GM23338 (cell line): Measurements from ENCODE around the gene DBNL. TPM values are rescaled to one million over a fixed set of nuclear protein-coding genes. Genes with fewer than 3 reads are reported as not detected.

Experiments used
- ATAC-seq: fragments of 200-7000 bp; cut with Tn5 transposase; 3 replicates; pipeline ENCODE4 v1.9.1; 2020
- DNase-seq: peaks from one replicate; pipeline ENCODE4 v3.0.0-alpha.2; 2015; ENCODE audit warnings: low spot score
- H2AFZ ChIP-seq: fragments of 200-600 bp; sonication (generic); 2 replicates; pipeline ENCODE4 v1.8.0; 2016; ENCODE audit warnings: antibody characterized with exemption, mild to moderate bottlenecking, moderate library complexity
- H3F3A ChIP-seq: fragments of 200-600 bp; sonication (generic); replicated peaks from 2 replicates; pipeline ENCODE4 v1.8.0; 2017; ENCODE audit warnings: antibody characterized with exemption, mixed run types, low read depth
- H3K27ac ChIP-seq: fragments of 200-600 bp; sonication (generic); 2 replicates; pipeline ENCODE4 v1.6.1; 2016; ENCODE audit warnings: low read depth
- H3K27me3 ChIP-seq: fragments of 200-600 bp; sonication (generic); 2 replicates; pipeline ENCODE4 v1.8.0; 2016; ENCODE audit warnings: mild to moderate bottlenecking, mixed run types, moderate library complexity; ENCODE audit not compliant: insufficient read depth
- H3K36me3 ChIP-seq: fragments of 200-600 bp; sonication (generic); 2 replicates; pipeline ENCODE4 v1.8.0; 2016; ENCODE audit warnings: mild to moderate bottlenecking; ENCODE audit not compliant: insufficient read depth
- H3K4me1 ChIP-seq: fragments of 200-600 bp; sonication (generic); 2 replicates; pipeline ENCODE4 v1.8.0; 2016; ENCODE audit warnings: mild to moderate bottlenecking, moderate library complexity; ENCODE audit not compliant: insufficient read depth
- H3K4me2 ChIP-seq: fragments of 200-600 bp; sonication (generic); 2 replicates; pipeline ENCODE4 v1.7.1; 2017; ENCODE audit warnings: mixed run types
- H3K4me3 ChIP-seq: fragments of 200-600 bp; sonication (generic); 2 replicates; pipeline ENCODE4 v1.6.1; 2016; ENCODE audit warnings: mixed run types
- H3K79me2 ChIP-seq: fragments of 200-600 bp; sonication (generic); replicated peaks from 2 replicates; pipeline ENCODE4 v1.8.0; 2017; ENCODE audit warnings: mild to moderate bottlenecking; ENCODE audit not compliant: insufficient read depth
- H3K9me2 ChIP-seq: fragments of 200-600 bp; sonication (generic); 2 replicates; pipeline ENCODE4 v1.8.0; 2017; ENCODE audit not compliant: insufficient read depth
- H4K20me1 ChIP-seq: fragments of 200-600 bp; sonication (generic); replicated peaks from 2 replicates; pipeline ENCODE4 v1.8.0; 2017; ENCODE audit warnings: mild to moderate bottlenecking; ENCODE audit not compliant: insufficient read depth
- H3K27ac Mint-ChIP-seq: 2 replicates; pipeline ENCODE4 v1.8.0; 2020; ENCODE audit warnings: inconsistent platforms, mild to moderate bottlenecking, moderate library complexity, mixed read lengths
- H3K27me3 Mint-ChIP-seq: 3 replicates; pipeline ENCODE4 v1.8.0; 2022; ENCODE audit warnings: low read depth, mild to moderate bottlenecking, moderate library complexity, mixed read lengths, inconsistent platforms; ENCODE audit not compliant: insufficient read depth, poor library complexity
- H3K36me3 Mint-ChIP-seq: 3 replicates; pipeline ENCODE4 v1.8.0; 2021; ENCODE audit warnings: low read depth, mild to moderate bottlenecking, inconsistent platforms, moderate library complexity, mixed read lengths
- H3K4me1 Mint-ChIP-seq: 3 replicates; pipeline ENCODE4 v1.8.0; 2020; ENCODE audit warnings: mild to moderate bottlenecking, inconsistent platforms, mixed read lengths
- H3K4me3 Mint-ChIP-seq: 3 replicates; pipeline ENCODE4 v1.8.0; 2021; ENCODE audit warnings: moderate library complexity, mild to moderate bottlenecking, inconsistent platforms, mixed read lengths
- H3K9me3 Mint-ChIP-seq: 3 replicates; pipeline ENCODE4 v1.8.0; 2020; ENCODE audit warnings: moderate library complexity, mild to moderate bottlenecking, inconsistent platforms, mixed read lengths
- CREB1 ChIP-seq: fragments of 250-450 bp; sonication (Bioruptor Pico); IDR thresholded peaks from 2 replicates; pipeline ENCODE4 v1.5.0; 2020; ENCODE audit warnings: low read depth, mild to moderate bottlenecking, moderate library complexity
- EZH2 ChIP-seq: fragments of 200-600 bp; sonication (generic); IDR thresholded peaks from one replicate; pipeline ENCODE4 v1.8.0; 2017; ENCODE audit warnings: antibody characterized with exemption, mild to moderate bottlenecking, low read depth; ENCODE audit not compliant: unreplicated experiment
- EZH2phosphoT487 ChIP-seq: fragments of 200-600 bp; sonication (generic); IDR thresholded peaks from one replicate; pipeline ENCODE4 v1.8.1; 2018; ENCODE audit warnings: antibody characterized with exemption; ENCODE audit not compliant: unreplicated experiment
- JUNB ChIP-seq: IDR thresholded peaks from one replicate; pipeline ENCODE4 v1.6.1; 2016; ENCODE audit warnings: antibody characterized with exemption; ENCODE audit not compliant: unreplicated experiment
- NANOG ChIP-seq: IDR thresholded peaks from 2 replicates; pipeline ENCODE4 v1.6.1; 2016; ENCODE audit warnings: antibody characterized with exemption, borderline replicate concordance
- polyA plus RNA-seq: library from polyadenylated mRNA; unstranded; fragments of >200 nt; fragmentation: Nextera tagmentation; extraction: Ambion mirVana; gene quantifications from 2 replicates; pipeline ENCODE4 v1.2.1, GENCODE V29; 2016
- total RNA-seq: library from RNA; depleted of rRNA; stranded (reverse); fragments of >200 nt; shearing (Covaris generic); gene quantifications from 2 replicates; pipeline ENCODE4 v1.2.3, GENCODE V29; 2014
- TF ChIP-seq, protein P1 (sequence below): IDR thresholded peaks from one replicate; pipeline ENCODE4 v1.6.1; 2018; ENCODE audit warnings: antibody characterized with exemption; ENCODE audit not compliant: unreplicated experiment

DBNL gene
- total and polyA plus RNA-seq, 2 experiments from 2014 or later: 18.1 to 49.4 TPM

DNA sequence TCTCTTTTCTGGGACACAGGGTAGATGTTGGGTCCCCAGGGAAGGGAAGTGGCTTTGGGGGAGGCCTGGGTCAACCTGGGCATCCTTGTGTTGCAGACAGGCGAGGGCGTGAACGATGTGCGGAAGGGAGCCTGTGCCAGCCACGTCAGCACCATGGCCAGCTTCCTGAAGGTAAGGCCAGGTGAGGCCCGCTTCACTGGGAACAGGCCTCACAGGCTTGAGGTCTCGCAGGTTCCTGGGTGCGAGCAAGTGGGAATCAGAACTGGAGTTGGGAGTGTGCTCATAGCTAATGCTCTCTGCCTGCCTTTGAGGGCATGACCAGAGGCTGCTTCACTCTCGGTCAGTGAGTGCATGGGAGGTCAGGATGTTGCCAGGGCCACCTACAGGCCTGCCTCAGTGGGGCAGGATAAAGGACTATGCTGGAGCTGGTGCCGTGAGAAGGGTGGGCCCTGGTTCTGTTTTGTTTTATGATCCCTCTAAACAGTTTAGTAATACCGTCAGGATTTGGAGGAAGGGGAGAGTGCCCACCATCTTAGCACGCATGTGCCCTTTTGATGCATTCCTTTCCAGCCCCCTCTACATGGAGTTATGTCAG, 8.4 kb downstream of the DBNL start:
- peak; percentile 30 for ATAC-seq
- Histone ChIP-seq H4K20me1 (peaks cover 5% of the 10 kb centered on the region), H3K36me3 (no peaks in the 10 kb centered on the region), H3K27me3 (no peaks in the 10 kb centered on the region), H3K4me2 (no peak overlapping the region), H3K79me2 (peaks cover 8% of the 10 kb centered on the region; the same call in 1 of the 2 replicates), H3F3A (no peaks in the 10 kb centered on the region), H3K4me3 (no peak overlapping the region), H3K9me2 (no peaks in the 10 kb centered on the region), H3K27ac (no peak overlapping the region), H2AFZ (no peak overlapping the region), H3K4me1 (no peaks in the 10 kb centered on the region)
- H3K4me1 Mint-ChIP-seq: no peaks in the 10 kb centered on the region; the same call in 2 of the 3 replicates
- no peak overlapping the region for H3K27ac Mint-ChIP-seq
- no peak overlapping the region for H3K4me3 Mint-ChIP-seq
- TF ChIP-seq, protein P1, sequence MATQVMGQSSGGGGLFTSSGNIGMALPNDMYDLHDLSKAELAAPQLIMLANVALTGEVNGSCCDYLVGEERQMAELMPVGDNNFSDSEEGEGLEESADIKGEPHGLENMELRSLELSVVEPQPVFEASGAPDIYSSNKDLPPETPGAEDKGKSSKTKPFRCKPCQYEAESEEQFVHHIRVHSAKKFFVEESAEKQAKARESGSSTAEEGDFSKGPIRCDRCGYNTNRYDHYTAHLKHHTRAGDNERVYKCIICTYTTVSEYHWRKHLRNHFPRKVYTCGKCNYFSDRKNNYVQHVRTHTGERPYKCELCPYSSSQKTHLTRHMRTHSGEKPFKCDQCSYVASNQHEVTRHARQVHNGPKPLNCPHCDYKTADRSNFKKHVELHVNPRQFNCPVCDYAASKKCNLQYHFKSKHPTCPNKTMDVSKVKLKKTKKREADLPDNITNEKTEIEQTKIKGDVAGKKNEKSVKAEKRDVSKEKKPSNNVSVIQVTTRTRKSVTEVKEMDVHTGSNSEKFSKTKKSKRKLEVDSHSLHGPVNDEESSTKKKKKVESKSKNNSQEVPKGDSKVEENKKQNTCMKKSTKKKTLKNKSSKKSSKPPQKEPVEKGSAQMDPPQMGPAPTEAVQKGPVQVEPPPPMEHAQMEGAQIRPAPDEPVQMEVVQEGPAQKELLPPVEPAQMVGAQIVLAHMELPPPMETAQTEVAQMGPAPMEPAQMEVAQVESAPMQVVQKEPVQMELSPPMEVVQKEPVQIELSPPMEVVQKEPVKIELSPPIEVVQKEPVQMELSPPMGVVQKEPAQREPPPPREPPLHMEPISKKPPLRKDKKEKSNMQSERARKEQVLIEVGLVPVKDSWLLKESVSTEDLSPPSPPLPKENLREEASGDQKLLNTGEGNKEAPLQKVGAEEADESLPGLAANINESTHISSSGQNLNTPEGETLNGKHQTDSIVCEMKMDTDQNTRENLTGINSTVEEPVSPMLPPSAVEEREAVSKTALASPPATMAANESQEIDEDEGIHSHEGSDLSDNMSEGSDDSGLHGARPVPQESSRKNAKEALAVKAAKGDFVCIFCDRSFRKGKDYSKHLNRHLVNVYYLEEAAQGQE: peak; percentile 55
- no peak for TF ChIP-seq EZH2phosphoT487
- H3K36me3 Mint-ChIP-seq: peaks cover 42% of the 10 kb centered on the region
- no peaks in the 10 kb centered on the region for H3K27me3 Mint-ChIP-seq
- no peak for DNase-seq
- no peaks in the 10 kb centered on the region for H3K9me3 Mint-ChIP-seq

DNA sequence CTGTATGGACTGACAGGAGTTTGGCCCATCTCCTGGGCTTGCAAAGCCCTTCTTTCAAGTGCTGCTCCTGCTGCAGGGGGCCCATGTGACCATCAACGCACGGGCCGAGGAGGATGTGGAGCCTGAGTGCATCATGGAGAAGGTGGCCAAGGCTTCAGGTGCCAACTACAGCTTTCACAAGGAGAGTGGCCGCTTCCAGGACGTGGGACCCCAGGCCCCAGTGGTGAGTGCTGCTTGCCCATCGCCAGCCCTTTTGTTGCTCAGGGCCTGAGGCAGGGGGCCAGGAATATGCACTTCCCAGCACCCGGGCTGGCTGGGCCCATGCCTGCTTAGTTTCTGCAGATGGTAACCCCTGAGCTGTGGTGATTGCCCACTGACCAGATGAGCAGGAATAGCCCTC, 12.2 kb downstream of the DBNL start:
- no peak for DNase-seq
- H2AFZ ChIP-seq: no peak overlapping the region
- Mint-ChIP-seq H3K4me1 (no peaks in the 10 kb centered on the region), H3K4me3 (no peak overlapping the region), H3K9me3 (no peaks in the 10 kb centered on the region), H3K36me3 (peaks cover 61% of the 10 kb centered on the region), H3K27me3 (no peaks in the 10 kb centered on the region), H3K27ac (no peak overlapping the region)
- ATAC-seq: no peak
- H3K36me3 ChIP-seq: no peaks in the 10 kb centered on the region; the same call in 1 of the 2 replicates
- H3K27ac ChIP-seq: no peak overlapping the region
- H3K27me3 ChIP-seq: no peaks in the 10 kb centered on the region
- no peaks in the 10 kb centered on the region for H3K79me2 ChIP-seq
- H3F3A ChIP-seq: no peaks in the 10 kb centered on the region
- TF ChIP-seq EZH2phosphoT487: no peak
- TF ChIP-seq JUNB: no peak
- no peak for TF ChIP-seq NANOG
- no peak for TF ChIP-seq CREB1 (CRISPR knock-in tag)
- no peaks in the 10 kb centered on the region for H3K9me2 ChIP-seq
- peaks cover 5% of the 10 kb centered on the region for H4K20me1 ChIP-seq
- H3K4me3 ChIP-seq: no peak overlapping the region
- H3K4me1 ChIP-seq: no peaks in the 10 kb centered on the region
- H3K4me2 ChIP-seq: no peak overlapping the region

DNA sequence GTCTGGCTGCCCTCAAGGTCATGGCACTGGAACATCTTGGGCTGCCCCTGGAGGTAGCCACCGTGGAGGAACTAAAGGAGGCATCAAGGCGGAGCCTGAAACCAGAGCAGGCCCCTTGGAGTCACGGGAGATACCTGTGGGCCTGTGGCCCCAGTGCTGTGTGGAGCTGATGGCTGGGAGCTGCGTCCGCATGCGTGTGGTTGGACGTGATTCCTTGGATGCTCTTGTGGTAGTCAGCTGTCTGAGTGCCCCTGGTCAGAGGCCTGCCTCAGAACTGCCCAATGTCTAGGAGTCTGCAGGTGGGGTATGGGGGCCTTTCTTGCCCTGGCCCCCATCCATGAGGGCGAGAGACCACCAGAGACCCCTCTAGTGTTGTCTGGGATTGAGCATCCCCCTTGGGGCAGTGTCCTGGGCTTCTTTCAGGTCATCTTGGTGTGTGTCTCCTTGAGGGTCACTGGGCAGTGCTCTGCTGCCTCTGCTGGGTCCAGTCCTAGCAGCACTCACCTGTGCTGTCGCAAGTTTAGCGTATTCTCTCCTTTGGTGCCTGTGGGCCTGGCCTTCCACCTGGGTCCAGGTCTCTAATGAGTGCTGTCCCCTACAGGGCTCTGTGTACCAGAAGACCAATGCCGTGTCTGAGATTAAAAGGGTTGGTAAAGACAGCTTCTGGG, 12.8 kb downstream of the DBNL start:
- ATAC-seq (no peak), DNase-seq (no peak)
- Mint-ChIP-seq H3K27me3 (no peaks in the 10 kb centered on the region), H3K9me3 (no peaks in the 10 kb centered on the region), H3K4me1 (no peaks in the 10 kb centered on the region), H3K4me3 (no peak overlapping the region), H3K27ac (no peak overlapping the region), H3K36me3 (peaks cover 57% of the 10 kb centered on the region)
- H3F3A ChIP-seq: no peaks in the 10 kb centered on the region
- no peaks in the 10 kb centered on the region for H3K27me3 ChIP-seq
- no peak overlapping the region for H3K27ac ChIP-seq
- H3K79me2 ChIP-seq: no peaks in the 10 kb centered on the region
- H3K9me2 ChIP-seq: no peaks in the 10 kb centered on the region
- H2AFZ ChIP-seq: no peak overlapping the region
- no peaks in the 10 kb centered on the region for H3K4me1 ChIP-seq
- no peaks in the 10 kb centered on the region; the same call in 1 of the 2 replicates for H3K36me3 ChIP-seq
- no peak overlapping the region for H3K4me3 ChIP-seq
- H3K4me2 ChIP-seq: no peak overlapping the region
- peaks cover 5% of the 10 kb centered on the region for H4K20me1 ChIP-seq
- no peak for TF ChIP-seq EZH2
